ENCODE results near the gene SAMHD1. TPM values are rescaled to one million over a fixed set of nuclear protein-coding genes. Genes with fewer than 3 reads are reported as not detected.

The SAMHD1 gene
- total and polyA plus RNA-seq, 2 donors (not counting 3 experiments of a cell fraction or from before 2014, with no cell fraction given): 13.7 to 27.5 TPM

DNA sequence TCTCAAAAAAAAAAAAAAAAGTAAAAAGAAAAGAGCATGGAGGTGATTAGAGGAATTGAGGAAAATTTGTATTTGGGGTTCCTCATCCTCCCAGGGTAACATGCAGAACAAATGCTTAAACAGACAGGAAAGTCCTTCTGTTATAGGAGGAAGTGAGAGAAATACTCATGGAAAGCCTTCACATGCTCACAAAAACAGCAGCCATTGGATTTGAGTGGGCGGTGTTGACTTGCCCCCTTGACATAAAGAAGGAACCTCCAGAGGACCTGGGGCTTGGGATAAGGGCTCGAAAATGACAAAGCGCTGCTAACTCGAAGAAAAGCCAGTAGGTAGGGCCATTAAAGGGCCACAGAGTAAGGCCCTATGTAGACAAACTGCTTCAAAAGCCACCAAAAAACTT is 17.5 kb upstream of the SAMHD1 start:
- TF ChIP-seq, protein P1, sequence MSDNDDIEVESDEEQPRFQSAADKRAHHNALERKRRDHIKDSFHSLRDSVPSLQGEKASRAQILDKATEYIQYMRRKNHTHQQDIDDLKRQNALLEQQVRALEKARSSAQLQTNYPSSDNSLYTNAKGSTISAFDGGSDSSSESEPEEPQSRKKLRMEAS (IDR thresholded peaks at IDR 0.05; ENCODE audit: insufficient read depth, insufficient read length): no peak
- no peak for TF ChIP-seq GATA2 (IDR thresholded peaks at IDR 0.05; ENCODE audit: insufficient read depth, insufficient read length, low read depth, low read length)
- TF ChIP-seq JUN (IDR thresholded peaks at IDR 0.05; ENCODE audit: borderline replicate concordance, insufficient read depth, insufficient read length, low read depth): no peak
- no peak for TF ChIP-seq MYC (IDR thresholded peaks at IDR 0.05; ENCODE audit: low read depth, low read length)
- no peak for TF ChIP-seq POLR2AphosphoS5 (IDR thresholded peaks at IDR 0.05; ENCODE audit: insufficient read depth, low read depth, low read length)
- TF ChIP-seq FOS (IDR thresholded peaks at IDR 0.05; ENCODE audit: borderline replicate concordance, insufficient read depth, low read length): no peak
- TF ChIP-seq, protein P2, sequence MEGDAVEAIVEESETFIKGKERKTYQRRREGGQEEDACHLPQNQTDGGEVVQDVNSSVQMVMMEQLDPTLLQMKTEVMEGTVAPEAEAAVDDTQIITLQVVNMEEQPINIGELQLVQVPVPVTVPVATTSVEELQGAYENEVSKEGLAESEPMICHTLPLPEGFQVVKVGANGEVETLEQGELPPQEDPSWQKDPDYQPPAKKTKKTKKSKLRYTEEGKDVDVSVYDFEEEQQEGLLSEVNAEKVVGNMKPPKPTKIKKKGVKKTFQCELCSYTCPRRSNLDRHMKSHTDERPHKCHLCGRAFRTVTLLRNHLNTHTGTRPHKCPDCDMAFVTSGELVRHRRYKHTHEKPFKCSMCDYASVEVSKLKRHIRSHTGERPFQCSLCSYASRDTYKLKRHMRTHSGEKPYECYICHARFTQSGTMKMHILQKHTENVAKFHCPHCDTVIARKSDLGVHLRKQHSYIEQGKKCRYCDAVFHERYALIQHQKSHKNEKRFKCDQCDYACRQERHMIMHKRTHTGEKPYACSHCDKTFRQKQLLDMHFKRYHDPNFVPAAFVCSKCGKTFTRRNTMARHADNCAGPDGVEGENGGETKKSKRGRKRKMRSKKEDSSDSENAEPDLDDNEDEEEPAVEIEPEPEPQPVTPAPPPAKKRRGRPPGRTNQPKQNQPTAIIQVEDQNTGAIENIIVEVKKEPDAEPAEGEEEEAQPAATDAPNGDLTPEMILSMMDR (IDR thresholded peaks at IDR 0.05; ENCODE audit: extremely low read depth in 1 of 2, insufficient read depth in 1 of 2, low read depth in 1 of 2, low read length in 2 of 2): no peak
- no peak for TF ChIP-seq POLR2A (IDR thresholded peaks at IDR 0.05; ENCODE audit: low read depth, low read length)
- no peak for TF ChIP-seq EZH2 (IDR thresholded peaks at IDR 0.05; ENCODE audit: borderline replicate concordance, low read depth, low read length, severe bottlenecking)
- Histone ChIP-seq H3K27ac (ENCODE audit: insufficient read depth, low read depth, low read length) (no peak overlapping the region), H3K36me3 (ENCODE audit: control insufficient read depth in 2 of 2, extremely low read depth in 1 of 2, insufficient read depth in 2 of 2, low read length in 2 of 2) (no peaks in the 10 kb centered on the region), H3K9ac (replicated peaks; ENCODE audit: extremely low read depth, insufficient read depth, low read length) (no peak overlapping the region), H3K4me2 (ENCODE audit: insufficient read depth, low read length) (no peak overlapping the region), H4K20me1 (replicated peaks; ENCODE audit: control insufficient read depth, extremely low read depth, insufficient read depth, low read length) (no peaks in the 10 kb centered on the region), H3K9me1 (replicated peaks; ENCODE audit: control insufficient read depth, extremely low read depth, insufficient read depth, low read length) (no peaks in the 10 kb centered on the region), H3K4me1 (ENCODE audit: control insufficient read depth, extremely low read depth, insufficient read depth, low read length) (no peaks in the 10 kb centered on the region), H3K79me2 (ENCODE audit: control insufficient read depth, insufficient read depth, low read length) (no peaks in the 10 kb centered on the region), H3K27me3 (ENCODE audit: control insufficient read depth in 2 of 2, insufficient read depth in 2 of 2, low read length in 2 of 2) (no peaks in the 10 kb centered on the region), H3K9me3 (replicated peaks; ENCODE audit: control insufficient read depth, insufficient read depth, low read length) (no peaks in the 10 kb centered on the region), H2AFZ (ENCODE audit: low read depth, low read length) (no peak overlapping the region), H3K4me3 (replicated peaks in 1 of 3; ENCODE audit: insufficient read depth in 1 of 3, low read depth in 1 of 3, low read length in 3 of 3) (no peak overlapping the region)
- no peak for FAIRE-seq
- ChIA-PET POLR2A (no interaction called here), CTCF (no interaction called here)
- intact Hi-C loops (cut with micrococcal nuclease) (no loop called here), dilution Hi-C loops (cut with MboI; ENCODE audit: extremely low pct_ligation_motif_present, low sequenced_read_pairs) (no loop called here)
- BruUV-seq (replicated peaks): no TSS peak
- no peak for DNase-seq (ENCODE audit: low read depth, low spot score)
